Erythroblast (primary cell): ENCODE measurements around the gene NPHP4.
A peak's percentile ranks its signal among the peaks of the same experiment; 100 is the strongest.

Experiments
- DNase-seq, 2 experiments: peaks; one replicate each; lab custom pipeline; 2025; lab: John Stamatoyannopoulos, UW
- GATA1 ChIP-seq: IDR thresholded peaks from 2 replicates; pipeline ENCODE4 v1.6.1; 2011; ENCODE audit warnings: low read depth, mild to moderate bottlenecking, control low read depth, low read length, moderate library complexity
- POLR2A ChIP-seq: IDR thresholded peaks from 2 replicates; pipeline ENCODE4 v1.6.1; 2011; ENCODE audit warnings: mild to moderate bottlenecking, low read length

NPHP4 gene

GRCh38 chr1:5837976-5838653, 154.1 kb downstream of the NPHP4 start:
- no peak for DNase-seq
- TF ChIP-seq POLR2A (no peak), GATA1 (no peak)

DNA sequence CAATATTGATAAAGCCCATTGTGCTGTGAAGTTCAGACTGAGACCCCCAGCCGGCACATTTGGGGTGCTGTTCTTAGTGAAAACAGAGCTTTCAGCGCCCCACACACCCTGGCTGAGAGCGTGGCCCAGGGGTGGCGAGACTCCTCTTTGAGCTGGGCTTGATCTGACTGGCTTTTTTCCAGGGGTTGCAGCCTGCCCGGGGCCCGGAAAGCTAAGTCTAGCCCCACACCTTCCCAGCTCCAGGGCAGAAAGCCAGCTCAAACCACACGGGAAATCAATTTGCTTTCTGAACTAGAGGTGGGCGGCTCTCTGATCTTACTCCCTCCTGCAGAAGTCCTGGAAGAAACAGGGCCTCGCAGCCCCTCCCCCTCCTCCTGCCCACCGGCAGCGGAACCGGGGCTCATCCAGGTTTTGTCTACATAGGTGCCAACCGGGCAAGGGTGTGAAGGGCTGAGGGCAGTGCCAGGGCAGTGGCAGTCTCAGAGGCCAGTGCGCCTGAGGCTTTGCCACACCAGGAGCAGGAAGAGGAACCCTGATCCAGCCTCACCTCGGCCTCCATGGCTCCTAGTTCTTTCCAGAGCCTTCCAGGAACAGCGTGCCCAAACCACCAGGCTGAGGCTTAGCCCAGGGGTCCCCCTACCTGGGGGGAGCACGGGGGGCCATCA, 155.3 kb downstream of the NPHP4 start:
- no peak for TF ChIP-seq POLR2A
- no peak for TF ChIP-seq GATA1
- no peak for DNase-seq

DNA sequence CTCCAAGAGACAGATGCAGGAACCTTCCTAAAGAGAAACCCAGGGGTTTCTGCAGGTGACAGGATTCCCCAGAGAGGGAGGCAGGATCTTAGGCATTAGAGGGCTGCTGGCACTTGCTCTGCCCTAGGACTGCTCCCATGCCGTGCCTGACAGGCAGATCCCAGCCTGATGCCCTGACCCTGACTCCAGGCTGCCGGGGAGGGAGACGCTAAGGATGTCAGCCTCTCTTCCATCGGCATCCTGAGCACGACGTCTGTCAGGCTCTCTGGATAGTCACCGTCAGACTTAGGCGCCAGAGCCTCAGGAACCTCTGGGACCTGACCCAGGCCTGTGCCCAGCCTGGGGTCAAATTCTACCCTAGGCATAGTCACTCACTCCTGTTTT, 157.1 kb downstream of the NPHP4 start:
- TF ChIP-seq POLR2A (no peak), GATA1 (no peak)
- no peak for DNase-seq

DNA sequence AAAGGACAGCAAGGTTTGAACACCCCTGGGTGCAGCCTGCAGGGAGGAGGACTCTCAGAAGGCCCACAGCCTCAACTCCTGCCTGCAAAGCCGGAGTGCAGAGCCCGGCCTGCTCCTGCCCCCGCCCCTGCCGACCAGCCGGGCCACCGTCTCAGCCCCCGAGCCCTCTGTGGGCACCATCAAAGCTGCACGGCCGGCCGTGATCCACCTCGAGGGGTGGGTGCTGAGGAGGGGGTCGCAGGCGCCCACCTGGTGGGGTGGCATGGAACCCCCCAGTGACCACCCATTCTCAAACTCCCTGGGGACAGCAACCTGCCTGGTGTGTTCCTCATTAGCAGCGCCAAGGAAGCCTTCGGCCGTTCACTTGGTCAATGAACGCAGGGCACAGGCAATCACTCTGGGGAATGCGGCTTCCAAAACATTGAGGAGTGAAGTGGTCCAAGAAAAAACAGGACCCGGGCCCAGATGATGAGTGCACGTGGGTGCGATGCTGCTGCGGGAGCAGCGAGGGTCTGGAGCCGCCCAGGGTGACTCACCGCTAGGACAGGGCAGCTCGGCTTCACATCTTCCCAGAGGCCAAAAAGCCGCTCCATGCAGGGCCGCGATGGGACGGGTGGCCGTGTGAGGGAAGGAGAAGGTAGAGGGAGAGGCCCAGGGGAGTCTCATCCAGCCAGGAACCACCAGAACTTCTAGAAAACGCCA, 157.6 kb downstream of the NPHP4 start:
- TF ChIP-seq GATA1 (no peak), POLR2A (no peak)
- no peak for DNase-seq

DNA sequence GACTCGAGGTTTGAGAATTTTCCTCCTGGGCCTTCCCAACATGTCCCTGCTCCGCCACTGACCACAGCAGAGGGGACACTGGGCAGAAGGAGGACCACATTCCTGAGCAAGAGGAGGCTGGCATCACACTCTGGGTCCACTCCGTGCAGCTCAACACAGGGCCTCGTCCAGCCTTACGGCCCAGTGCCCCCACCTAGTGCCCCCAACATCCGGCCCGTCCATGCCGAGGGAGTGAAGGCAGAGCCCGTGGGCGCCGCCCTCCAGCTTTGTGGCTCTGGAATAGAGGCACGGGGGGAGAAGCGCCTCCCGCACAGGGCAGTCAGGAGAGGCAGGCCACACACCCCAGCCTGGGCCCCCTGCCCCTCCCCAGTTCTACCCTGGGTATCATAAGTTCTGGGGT, 158.3 kb downstream of the NPHP4 start:
- DNase-seq = no peak
- TF ChIP-seq GATA1 = no peak
- no peak for TF ChIP-seq POLR2A

GRCh38 chr1:5832916-5833895, 159.0 kb downstream of the NPHP4 start:
- TF ChIP-seq POLR2A (no peak), GATA1 (no peak)
- DNase-seq = no peak

GRCh38 chr1:5831600-5832335, 160.5 kb downstream of the NPHP4 start:
- DNase-seq = no peak
- TF ChIP-seq POLR2A (no peak), GATA1 (no peak)

DNA sequence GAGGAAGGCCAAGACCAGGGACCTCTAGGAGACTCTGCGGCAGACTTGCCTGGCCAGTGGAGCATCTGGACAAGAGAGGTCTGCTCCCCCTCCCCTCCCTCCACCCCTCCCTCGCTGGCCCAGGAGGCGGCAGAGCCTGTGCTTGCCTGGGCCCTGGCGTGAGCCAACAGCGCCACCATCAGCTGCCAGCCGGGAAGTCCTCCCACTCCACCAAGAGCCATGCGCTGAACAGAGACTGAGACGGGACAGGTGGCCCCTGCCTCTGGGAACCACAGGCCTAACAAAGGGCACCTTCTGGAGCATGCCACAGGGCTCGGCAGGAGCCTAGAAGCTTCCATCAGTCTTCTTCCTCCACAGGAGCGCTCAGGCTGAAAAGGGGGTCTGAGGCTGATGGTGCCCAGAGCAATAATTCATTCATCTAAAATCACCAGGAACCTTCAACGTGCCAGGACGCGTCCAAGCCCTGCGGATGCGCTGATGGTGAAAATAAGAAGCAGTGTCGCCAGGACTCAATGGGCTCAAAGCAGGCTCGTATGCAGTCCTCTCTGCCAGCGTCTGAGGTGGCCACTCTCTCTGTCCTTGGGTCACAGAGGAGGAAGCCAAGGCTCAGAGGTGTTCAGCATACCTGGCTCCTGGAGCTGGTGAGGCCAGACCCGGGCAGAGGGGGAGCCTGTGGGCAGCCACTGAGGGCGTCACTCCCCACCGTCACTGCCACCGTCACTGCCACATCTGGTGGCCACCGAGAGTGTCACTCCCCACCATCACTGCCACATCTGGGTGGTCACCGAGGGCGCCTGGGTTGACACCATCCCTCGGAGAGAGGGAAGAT, 161.2 kb downstream of the NPHP4 start:
- DNase-seq = peak in 1 of 2 experiments; percentile 7
- TF ChIP-seq POLR2A = no peak
- TF ChIP-seq GATA1 = no peak

DNA sequence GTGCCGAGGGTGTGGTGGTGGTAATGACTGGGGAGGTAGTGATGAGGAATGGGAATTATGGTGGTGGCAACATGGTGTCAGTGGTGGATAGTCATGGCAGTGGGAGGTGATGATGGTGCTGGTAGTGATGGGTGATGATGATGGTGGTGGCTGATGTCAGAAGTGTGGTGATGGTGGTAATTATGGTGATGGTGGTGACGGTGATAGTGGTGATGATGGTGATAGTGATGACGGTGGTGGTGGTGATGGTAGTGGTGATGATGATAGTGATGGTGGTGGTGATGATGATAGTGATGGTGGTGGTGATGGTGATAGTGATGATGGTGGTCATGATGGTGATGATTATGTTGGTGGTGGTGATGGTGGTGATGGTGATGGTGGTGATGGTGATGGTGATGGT, 162.8 kb downstream of the NPHP4 start:
- no peak for TF ChIP-seq POLR2A
- TF ChIP-seq GATA1 = no peak
- DNase-seq = no peak

- DNase-seq = no peak
- TF ChIP-seq POLR2A (no peak), GATA1 (no peak)
Measured at GRCh38 chr1:5828308-5828935, 163.8 kb downstream of the NPHP4 start.

DNA sequence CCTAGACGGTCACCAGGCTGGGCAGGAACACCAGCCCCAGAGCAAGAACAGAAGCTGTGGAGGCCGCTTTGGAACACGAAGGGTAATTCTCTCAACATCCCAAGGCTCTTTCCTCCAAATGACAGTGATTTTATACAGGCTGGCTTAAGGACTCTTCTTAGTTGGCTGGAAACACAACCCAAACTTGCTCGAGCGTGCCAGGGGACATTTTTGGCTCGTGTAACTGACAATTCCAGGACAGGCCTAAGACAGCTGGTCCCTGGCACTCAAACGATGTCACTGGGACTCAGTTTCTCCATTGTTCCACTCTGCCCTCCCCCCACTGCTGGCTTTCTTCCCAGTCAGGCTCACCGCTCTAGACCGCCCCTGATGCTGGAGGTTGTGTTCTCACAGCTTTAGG, 164.7 kb downstream of the NPHP4 start:
- DNase-seq = no peak
- TF ChIP-seq POLR2A = no peak
- no peak for TF ChIP-seq GATA1
